Measurements from ENCODE around the gene CDH4.

- TF ChIP-seq CTCF (IDR thresholded peaks at IDR 0.05) (no peak), POLR2A (IDR thresholded peaks at IDR 0.05) (no peak)
Observed at GRCh38 chr20:61520076-61520892, 268.2 kb downstream of the CDH4 start.
